HepG2 (cell line): ENCODE data around the gene GCH1. TPM values are rescaled to one million over a fixed set of nuclear protein-coding genes. Genes with fewer than 3 reads are reported as not detected.
A peak's percentile ranks its signal among the peaks of the same experiment; 100 is the strongest.

ENCODE experiments used
- ATAC-seq: fragments of 200-7000 bp; cut with Tn5 transposase; 3 replicates; pipeline ENCODE4 v1.9.1; 2020; ENCODE audit warnings: mild to moderate bottlenecking, moderate library complexity
- BruUV-seq: library from RNA; stranded (reverse); fragments of 400-500 nt; replicated peaks from 2 replicates; lab custom pipeline; 2021; lab: Mats Ljungman, UMichigan
- CTCF ChIA-PET: fragments of 300-600 bp; formaldehyde crosslinking; extraction: SDS; loops from one replicate; lab custom pipeline; 2021; ENCODE audit warnings: low total read pairs, inconsistent platforms, low intra/inter-chr PET ratio; lab: Yijun Ruan, JAX
- POLR2A ChIA-PET: fragments of 350-600 bp; sonication (Branson Sonifier 250); formaldehyde crosslinking; loops from one replicate; lab custom pipeline; 2020; ENCODE audit warnings: antibody characterized with exemption, inconsistent platforms; lab: Yijun Ruan, JAX
- DNase-seq: peaks from one replicate; pipeline ENCODE4 v3.0.0-alpha.2; 2015; ENCODE audit warnings: low spot score
- FAIRE-seq: peaks from 3 replicates; lab custom pipeline; 2011; peaks lifted over from hg19 to GRCh38; lab: Jason Lieb, UNC
- H2AFZ ChIP-seq: one replicate; pipeline ENCODE4 v1.6.1; 2011; ENCODE audit warnings: low read length, inconsistent platforms
- H3K27ac ChIP-seq: fragments of 300-600 bp; 3 replicates; pipeline ENCODE4 v1.8.0; 2011; ENCODE audit warnings: mixed run types, mild to moderate bottlenecking, mixed read lengths, low read length, inconsistent platforms; ENCODE audit not compliant: insufficient read depth; ENCODE audit errors: extremely low read length
- H3K27me3 ChIP-seq, 2 experiments: fragments of 200-600 bp in 1 of 2; 2 replicates in 1 of 2; 3 replicates in 1 of 2; pipeline versions ENCODE4 v1.6.0 to v1.8.0; 2011; ENCODE audit warnings: low read length in 2 of 2, mild to moderate bottlenecking in 2 of 2, moderate library complexity in 2 of 2, inconsistent platforms in 1 of 2; ENCODE audit not compliant: insufficient read depth in 2 of 2, control insufficient read depth in 1 of 2
- H3K36me3 ChIP-seq, 2 experiments: fragments of 200-600 bp in 1 of 2; replicated peaks in 1 of 2; 2 replicates in 1 of 2; 3 replicates in 1 of 2; pipeline versions ENCODE4 v1.5.1 to v1.8.0; 2011; ENCODE audit warnings: low read length in 2 of 2, inconsistent platforms in 1 of 2; ENCODE audit not compliant: insufficient read depth in 2 of 2, control insufficient read depth in 1 of 2
- H3K4me1 ChIP-seq: 2 replicates; pipeline ENCODE4 v1.5.1; 2012; ENCODE audit warnings: low read length, inconsistent platforms; ENCODE audit not compliant: insufficient read depth
- H3K4me2 ChIP-seq: 2 replicates; pipeline ENCODE4 v1.6.0; 2011; ENCODE audit warnings: low read depth, low read length, inconsistent platforms
- H3K4me3 ChIP-seq, 3 experiments: fragments of 200-600 bp in 1 of 3; sonication (generic), shearing (Covaris generic) in 1 of 3; replicated peaks in 1 of 3; 2 replicates each; pipeline ENCODE4 v1.5.1; 2011 to 2016; ENCODE audit warnings: low read length in 3 of 3, inconsistent platforms in 2 of 3, low read depth in 2 of 3, mild to moderate bottlenecking in 2 of 3, control low read depth in 1 of 3, mixed read lengths in 1 of 3; ENCODE audit not compliant: insufficient read depth in 1 of 3
- H3K79me2 ChIP-seq: one replicate; pipeline ENCODE4 v1.6.1; 2011; ENCODE audit warnings: low read length, inconsistent platforms; ENCODE audit not compliant: insufficient read depth
- H3K9ac ChIP-seq: 2 replicates; pipeline ENCODE4 v1.6.0; 2011; ENCODE audit warnings: mild to moderate bottlenecking, low read depth, low read length, inconsistent platforms; ENCODE audit not compliant: insufficient read depth
- H3K9me3 ChIP-seq: 2 replicates; pipeline ENCODE4 v1.5.1; 2012; ENCODE audit warnings: mild to moderate bottlenecking, low read length
- H4K20me1 ChIP-seq: 2 replicates; pipeline ENCODE4 v1.6.0; 2011; ENCODE audit warnings: inconsistent platforms, mild to moderate bottlenecking, low read length, moderate library complexity; ENCODE audit not compliant: insufficient read depth
- BORCS8-MEF2B ChIP-seq: sonication (generic); formaldehyde crosslinking; IDR thresholded peaks from 2 replicates; pipeline ENCODE4 v1.8.0; 2022; ENCODE audit warnings: mild to moderate bottlenecking, missing genetic modification reagents
- CCDC6 ChIP-seq: sonication (generic); formaldehyde crosslinking; IDR thresholded peaks from 2 replicates; pipeline ENCODE4 v1.8.1; 2022; ENCODE audit warnings: mild to moderate bottlenecking, missing genetic modification reagents, moderate library complexity
- CEBPG ChIP-seq: IDR thresholded peaks from 2 replicates; pipeline ENCODE4 v1.6.1; 2016
- ERF ChIP-seq: IDR thresholded peaks from 2 replicates; pipeline ENCODE4 v1.6.1; 2018; ENCODE audit warnings: missing biosample characterization, missing genetic modification reagents
- HBP1 ChIP-seq: IDR thresholded peaks from 2 replicates; pipeline ENCODE4 v1.6.1; 2016; ENCODE audit warnings: low read depth, control low read depth
- HMGA1 ChIP-seq: sonication (generic); formaldehyde crosslinking; conservative IDR thresholded peaks from 2 replicates; pipeline ENCODE4 v1.4.0; 2020; ENCODE audit warnings: missing genetic modification reagents
- HOXA3 ChIP-seq: sonication (generic); formaldehyde crosslinking; IDR thresholded peaks from 2 replicates; pipeline ENCODE4 v1.5.0; 2020; ENCODE audit warnings: missing genetic modification reagents
- HOXA9 ChIP-seq: sonication (generic); formaldehyde crosslinking; IDR thresholded peaks from 2 replicates; pipeline ENCODE4 v1.8.1; 2022; ENCODE audit warnings: missing genetic modification reagents, mild to moderate bottlenecking, moderate library complexity, borderline replicate concordance
- MTF2 ChIP-seq: sonication (generic); formaldehyde crosslinking; IDR thresholded peaks from 2 replicates; pipeline ENCODE4 v1.5.0; 2020; ENCODE audit warnings: missing genetic modification reagents, borderline replicate concordance
- PRMT3 ChIP-seq: sonication (generic); formaldehyde crosslinking; IDR thresholded peaks from 2 replicates; pipeline ENCODE4 v1.8.1; 2022; ENCODE audit warnings: low read depth, mild to moderate bottlenecking, moderate library complexity, missing genetic modification reagents, borderline replicate concordance
- RARG ChIP-seq: sonication (generic); formaldehyde crosslinking; IDR thresholded peaks from 2 replicates; pipeline ENCODE4 v1.4.0; 2020; ENCODE audit warnings: low read depth, mild to moderate bottlenecking, missing genetic modification reagents
- SIX1 ChIP-seq: sonication (generic); formaldehyde crosslinking; IDR thresholded peaks from 2 replicates; pipeline ENCODE4 v1.4.0; 2020; ENCODE audit warnings: missing genetic modification reagents, borderline replicate concordance
- SP1 ChIP-seq, 2 experiments: fragments of 450-650 bp in 1 of 2; sonication (generic) in 1 of 2; formaldehyde crosslinking in 1 of 2; IDR thresholded peaks; 2 replicates each; pipeline versions ENCODE4 v1.4.0 to v1.6.1; 2016 to 2020; ENCODE audit warnings: missing genetic modification reagents in 1 of 2
- ZBTB38 ChIP-seq: sonication (generic); formaldehyde crosslinking; IDR thresholded peaks from 2 replicates; pipeline ENCODE4 v1.5.1; 2020; ENCODE audit warnings: mild to moderate bottlenecking, missing genetic modification reagents
- ZNF230 ChIP-seq: sonication (generic); formaldehyde crosslinking; IDR thresholded peaks from 2 replicates; pipeline ENCODE4 v1.4.0; 2020; ENCODE audit warnings: mild to moderate bottlenecking, missing genetic modification reagents
- ZNF34 ChIP-seq: sonication (generic); formaldehyde crosslinking; IDR thresholded peaks from 2 replicates; pipeline ENCODE4 v1.4.0; 2020; ENCODE audit warnings: mild to moderate bottlenecking, missing genetic modification reagents, borderline replicate concordance
- ZNF605 ChIP-seq: sonication (generic); formaldehyde crosslinking; IDR thresholded peaks from 2 replicates; pipeline ENCODE4 v1.8.0; 2022; ENCODE audit warnings: mild to moderate bottlenecking, missing genetic modification reagents
- ZNF644 ChIP-seq: IDR thresholded peaks from 2 replicates; pipeline ENCODE4 v1.6.1; 2016; ENCODE audit warnings: low read depth
- ZNF878 ChIP-seq: sonication (generic); formaldehyde crosslinking; IDR thresholded peaks from 2 replicates; pipeline ENCODE4 v1.8.1; 2023; ENCODE audit warnings: mild to moderate bottlenecking, missing genetic modification reagents, moderate library complexity
- WGBS: methylation state at CpG from one replicate; pipeline ENCODE4 v1.1.6; 2017; ENCODE audit warnings: low lambda C conversion rate; 5-methylcytosine and 5-hydroxymethylcytosine counted together
- in situ Hi-C: cut with HindIII; loops from 2 replicates; pipeline ENCODE4 v1.10.0; 2017; ENCODE audit warnings: low pct_unique_long_range_greater_than_20kb; ENCODE audit not compliant: extremely low pct_ligation_motif_present
- intact Hi-C: fragments of 100-400 bp; cut with micrococcal nuclease; formaldehyde crosslinking; loops from one replicate; pipeline ENCODE4 v1.10.0; 2022; ENCODE audit not compliant: unreplicated experiment
- polyA plus RNA-seq, 8 experiments: library from polyadenylated mRNA; depleted of rRNA in 3 of 8; stranded (reverse) in 7 of 8; unstranded in 1 of 8; fragments of >200 nt; fragmentation: Illumina TruSeq in 4 of 8; extraction: Trizol in 4 of 8; gene quantifications; 2 replicates each; pipeline versions ENCODE4 v1.2.1 to v1.2.3, GENCODE V29; 2011 to 2016; ENCODE audit warnings: low read depth in 4 of 8, missing spikeins in 1 of 8, mixed read lengths in 1 of 8; ENCODE audit not compliant: insufficient read depth in 1 of 8
- total RNA-seq, 5 experiments: library from RNA; depleted of rRNA; stranded (reverse); fragments of >200 nt; fragmentation: Illumina TruSeq; extraction: Trizol; gene quantifications; 2 replicates each; pipeline ENCODE4 v1.2.3, GENCODE V29; 2016; ENCODE audit warnings: low read depth in 1 of 5
- TF ChIP-seq, protein P1 (sequence below): sonication (generic); formaldehyde crosslinking; IDR thresholded peaks from 2 replicates; pipeline ENCODE4 v1.4.0; 2020; ENCODE audit warnings: low read depth, mild to moderate bottlenecking, missing genetic modification reagents
- TF ChIP-seq, protein P2 (sequence below): IDR thresholded peaks from 2 replicates; pipeline ENCODE4 v1.6.1; 2016; ENCODE audit warnings: mild to moderate bottlenecking, missing biosample characterization, missing genetic modification reagents

GCH1 gene
- total and polyA plus RNA-seq, 2 of the 13 experiments (the other 11 are each of a cell fraction or from before 2014, with no cell fraction given): 15.0 to 25.2 TPM

- TF ChIP-seq, protein P1, sequence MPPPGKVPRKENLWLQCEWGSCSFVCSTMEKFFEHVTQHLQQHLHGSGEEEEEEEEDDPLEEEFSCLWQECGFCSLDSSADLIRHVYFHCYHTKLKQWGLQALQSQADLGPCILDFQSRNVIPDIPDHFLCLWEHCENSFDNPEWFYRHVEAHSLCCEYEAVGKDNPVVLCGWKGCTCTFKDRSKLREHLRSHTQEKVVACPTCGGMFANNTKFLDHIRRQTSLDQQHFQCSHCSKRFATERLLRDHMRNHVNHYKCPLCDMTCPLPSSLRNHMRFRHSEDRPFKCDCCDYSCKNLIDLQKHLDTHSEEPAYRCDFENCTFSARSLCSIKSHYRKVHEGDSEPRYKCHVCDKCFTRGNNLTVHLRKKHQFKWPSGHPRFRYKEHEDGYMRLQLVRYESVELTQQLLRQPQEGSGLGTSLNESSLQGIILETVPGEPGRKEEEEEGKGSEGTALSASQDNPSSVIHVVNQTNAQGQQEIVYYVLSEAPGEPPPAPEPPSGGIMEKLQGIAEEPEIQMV (CRISPR knock-in tag): no peak
- TF ChIP-seq SIX1 (no peak), PRMT3 (CRISPR knock-in tag) (no peak), ZNF230 (CRISPR knock-in tag) (no peak), ZBTB38 (CRISPR knock-in tag) (no peak), HOXA3 (CRISPR knock-in tag) (no peak)
Measured at GRCh38 chr14:54946500-54946899, 43.9 kb upstream of the GCH1 start (continued).

- no peaks in the 10 kb centered on the region for H3K27me3 ChIP-seq
- no peaks in the 10 kb centered on the region for H3K9me3 ChIP-seq
- ChIA-PET CTCF (no interaction called here), POLR2A (no interaction called here)
- no peak overlapping the region for H2AFZ ChIP-seq
- peak; percentile 85 for DNase-seq
- no peak overlapping the region for H3K9ac ChIP-seq
- no peak overlapping the region for H3K4me3 ChIP-seq
- peaks cover 19% of the 10 kb centered on the region for H3K4me1 ChIP-seq
- WGBS: 33% methylated on average over 9 of the region's 9 CpGs
- intact Hi-C loops: loop anchor here (5.0 kb wide), 1 partner anchor 43 kb away; the partner anchor contains the start of gene GCH1
- H4K20me1 ChIP-seq: no peaks in the 10 kb centered on the region
- H3K36me3 ChIP-seq: no peaks in the 10 kb centered on the region; a peak in 1 of 5 replicates
- no peaks in the 10 kb centered on the region for H3K79me2 ChIP-seq
- BruUV-seq: no TSS peak
- peak overlapping the region; percentile 91 for H3K27ac ChIP-seq
- H3K4me2 ChIP-seq: peak overlapping the region; percentile 51
- peak; percentile 85 for FAIRE-seq
- in situ Hi-C loops: no loop called here
- peak; percentile 92 for ATAC-seq
- no peak for TF ChIP-seq RARG
- no peak for TF ChIP-seq HBP1 (CRISPR knock-in tag)
- no peak for TF ChIP-seq SP1 (IDR thresholded peaks at IDR 0.05)
- no peak for TF ChIP-seq SP1 (CRISPR knock-in tag; IDR thresholded peaks at IDR 0.05)
- TF ChIP-seq ERF: no peak
- TF ChIP-seq ZNF34 (CRISPR knock-in tag): no peak
- 0 out of 2 replicates have a peak, but pooled peaks have one; percentile 56 for TF ChIP-seq ZNF644
- TF ChIP-seq CCDC6 (CRISPR knock-in tag): peak; percentile 42; the same call in 1 of the 2 replicates
- no peak for TF ChIP-seq HOXA9 (CRISPR knock-in tag)
- TF ChIP-seq CEBPG (CRISPR knock-in tag): peak; percentile 47; the same call in 1 of the 2 replicates
- TF ChIP-seq ZNF878: no peak
- TF ChIP-seq, protein P2, sequence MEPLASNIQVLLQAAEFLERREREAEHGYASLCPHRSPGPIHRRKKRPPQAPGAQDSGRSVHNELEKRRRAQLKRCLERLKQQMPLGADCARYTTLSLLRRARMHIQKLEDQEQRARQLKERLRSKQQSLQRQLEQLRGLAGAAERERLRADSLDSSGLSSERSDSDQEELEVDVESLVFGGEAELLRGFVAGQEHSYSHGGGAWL (CRISPR knock-in tag): no peak
- TF ChIP-seq BORCS8-MEF2B: no peak
- no peak for TF ChIP-seq MTF2 (CRISPR knock-in tag)
- no peak for TF ChIP-seq HMGA1 (CRISPR knock-in tag)
- no peak for TF ChIP-seq ZNF605 (CRISPR knock-in tag)
Measured at GRCh38 chr14:54944737-54945391, 42.2 kb upstream of the GCH1 start.
